ENCODE measurements around the gene MTPN.

The MTPN gene

GRCh38 chr7:135981958-135982646 lies 4.9 kb upstream of the MTPN start:
- no peak for DNase-seq

DNA sequence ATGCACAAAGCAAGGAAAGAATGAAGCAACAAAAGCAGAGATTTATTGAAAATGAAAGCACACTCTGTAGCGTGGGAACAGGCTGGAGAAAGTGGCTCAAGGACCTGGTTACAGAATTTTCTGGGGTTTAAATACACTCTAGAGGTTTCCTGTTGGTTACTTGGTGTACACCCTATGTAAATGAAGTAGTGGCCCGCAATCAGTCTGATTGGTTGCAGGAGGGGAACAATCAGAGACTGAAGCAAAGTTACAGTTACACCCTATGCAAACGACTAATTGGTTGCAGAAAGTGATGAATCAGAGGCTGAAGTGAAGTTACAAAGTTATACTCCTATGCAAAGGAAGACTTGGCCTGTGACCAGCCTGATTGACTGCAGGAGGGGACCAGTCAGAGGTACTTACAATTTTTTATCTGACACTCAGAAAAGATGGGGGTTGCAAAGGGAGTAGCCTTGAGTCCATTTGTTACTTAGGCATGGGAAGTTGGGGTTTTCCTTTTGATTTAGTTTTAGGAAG lies 3.6 kb upstream of the MTPN start:
- DNase-seq, result no peak

- no peak for DNase-seq
Observed at GRCh38 chr7:135980012-135980551, 2.9 kb upstream of the MTPN start.

- DNase-seq, result no peak
Observed at GRCh38 chr7:135979471-135980011, 2.4 kb upstream of the MTPN start.

DNA sequence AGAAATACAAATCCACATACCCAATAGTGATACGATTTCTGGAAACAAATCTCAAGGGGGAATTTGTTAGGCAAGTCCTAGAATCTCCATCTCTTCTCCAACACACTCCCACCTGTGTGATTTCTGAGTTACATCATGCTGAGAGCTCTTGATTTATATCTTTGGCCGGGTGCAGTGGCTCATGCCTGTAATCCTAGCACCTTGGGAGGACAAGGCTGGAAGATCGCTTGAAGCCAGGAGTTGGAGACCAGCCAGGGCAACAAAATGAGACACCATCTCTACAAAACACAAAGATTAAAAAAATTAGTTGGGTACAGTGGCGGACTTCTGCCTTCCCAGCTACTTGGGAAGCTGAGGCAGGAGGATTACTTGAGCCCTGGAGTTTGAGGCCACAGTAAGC lies 1.5 kb upstream of the MTPN start:
- DNase-seq, result no peak

DNA sequence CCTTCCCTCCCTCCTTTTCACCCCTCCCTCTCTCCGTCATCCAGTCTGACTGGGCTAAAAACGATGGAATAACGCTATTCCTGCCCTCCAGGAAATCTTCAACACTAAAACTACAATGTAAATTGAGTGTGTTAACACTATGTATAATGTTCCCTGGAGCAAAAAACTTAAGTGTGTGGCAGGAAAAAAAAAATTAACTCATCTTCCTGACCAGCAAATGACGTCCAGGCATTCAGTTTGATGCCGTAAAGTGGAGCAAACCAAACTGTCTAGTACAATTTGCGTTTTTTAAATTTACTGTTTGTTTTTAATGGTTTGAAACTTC lies 545 bp upstream of the MTPN start:
- no peak for DNase-seq

DNA sequence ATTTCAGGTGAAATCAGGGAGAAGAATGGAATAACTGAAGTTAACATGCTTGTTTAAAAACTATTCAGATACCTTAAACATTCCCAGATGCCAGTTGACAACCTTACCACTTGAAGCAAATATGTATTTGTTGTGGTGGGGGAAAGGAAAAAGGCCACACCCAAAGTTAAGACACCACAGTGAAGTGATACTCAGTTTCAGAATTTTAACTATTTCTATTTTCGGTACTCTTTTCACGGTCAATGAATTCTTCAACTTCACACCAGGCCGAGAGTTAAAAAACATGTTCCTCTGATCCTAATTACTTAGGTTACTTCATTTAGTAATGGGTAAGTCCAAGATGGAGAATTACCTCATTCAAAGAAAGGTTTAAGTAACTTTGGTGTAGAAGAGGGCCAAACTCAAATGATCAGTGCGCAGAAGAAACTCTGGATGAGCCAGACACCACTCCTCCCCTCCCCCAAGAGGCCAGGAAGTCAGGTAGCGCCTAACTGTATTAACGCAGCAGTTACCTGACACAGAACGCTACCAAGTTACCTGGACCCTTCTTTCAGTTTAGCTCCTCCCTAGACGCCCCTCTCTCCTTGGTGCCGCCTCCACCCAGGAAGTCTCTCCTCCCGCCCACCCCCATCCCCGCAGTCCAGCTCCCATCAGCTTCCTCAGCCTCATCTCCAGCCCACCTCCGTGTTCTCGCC lies 700 bp downstream of the MTPN start:
- peak; percentile 20 for DNase-seq

DNA sequence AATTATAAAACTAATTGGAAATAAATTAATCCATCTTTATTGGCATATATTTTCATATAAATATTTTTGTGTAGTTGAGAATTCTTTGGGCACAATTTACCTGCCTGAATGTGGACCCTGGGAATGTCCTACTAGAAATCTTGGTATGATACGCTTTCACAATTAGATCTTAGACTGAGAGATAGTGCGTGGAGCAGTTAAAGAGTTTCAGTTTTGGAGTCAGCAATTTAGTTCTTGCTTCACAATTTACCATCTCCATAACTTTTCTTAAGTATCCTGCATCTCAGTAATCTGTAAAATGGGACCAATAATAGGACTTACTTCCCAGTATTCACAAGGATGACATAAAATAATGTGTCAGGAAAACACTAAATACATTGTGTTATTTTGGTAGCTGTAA lies 2.0 kb downstream of the MTPN start:
- no peak for DNase-seq

GRCh38 chr7:135974667-135975066 lies 2.5 kb downstream of the MTPN start:
- DNase-seq, result no peak

- no peak for DNase-seq
Observed at GRCh38 chr7:135971366-135971725, 5.8 kb downstream of the MTPN start.

DNA sequence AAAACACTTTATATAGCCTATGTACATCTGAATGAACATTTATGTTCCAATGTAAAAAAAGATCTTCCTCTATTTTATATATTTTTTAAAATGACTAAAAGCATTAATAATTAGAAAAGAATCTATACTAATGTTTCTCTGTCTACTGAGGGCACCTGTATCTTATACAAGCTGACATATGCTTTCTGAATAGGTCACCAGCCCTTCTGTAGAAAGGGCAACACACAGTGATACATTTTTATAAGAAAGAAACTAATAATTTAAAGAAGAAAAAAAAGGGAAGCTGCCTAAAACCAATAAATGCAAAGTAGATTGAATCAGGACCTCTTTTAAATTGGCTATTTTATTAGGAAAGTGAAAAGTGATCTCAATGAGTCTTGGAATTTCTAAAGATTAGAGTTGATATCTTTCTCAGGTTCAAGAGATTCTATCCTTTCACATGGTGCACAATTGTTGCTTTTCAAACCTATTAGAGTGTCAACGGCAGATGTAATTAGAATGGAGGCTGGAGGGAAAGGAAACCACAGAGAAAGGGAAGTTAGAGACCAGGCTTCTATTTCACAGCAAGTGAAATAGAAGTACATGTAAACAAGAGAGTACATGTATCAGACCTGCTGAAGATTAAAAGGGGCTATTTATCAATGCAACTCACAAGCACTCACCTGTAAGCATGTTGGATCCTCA lies 6.3 kb downstream of the MTPN start:
- no peak for DNase-seq

DNA sequence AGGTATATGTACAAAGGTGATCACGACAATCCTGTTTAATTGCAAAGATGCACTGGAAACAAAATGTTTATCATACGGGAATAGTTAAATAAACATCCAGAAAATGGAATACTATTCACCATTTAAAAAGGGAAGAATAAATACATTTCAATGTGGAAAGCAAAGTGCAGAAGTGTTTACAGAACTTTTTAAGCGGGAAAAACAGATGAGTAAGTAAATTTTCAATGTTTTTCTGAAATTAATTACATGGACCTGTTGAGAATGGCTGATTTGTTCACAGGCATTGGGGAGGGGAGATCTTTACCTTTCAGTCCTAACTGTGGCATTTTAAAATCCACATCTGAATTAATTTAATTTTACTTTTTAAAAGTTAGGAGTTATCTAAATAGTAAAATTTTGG lies 7.1 kb downstream of the MTPN start:
- no peak for DNase-seq

DNA sequence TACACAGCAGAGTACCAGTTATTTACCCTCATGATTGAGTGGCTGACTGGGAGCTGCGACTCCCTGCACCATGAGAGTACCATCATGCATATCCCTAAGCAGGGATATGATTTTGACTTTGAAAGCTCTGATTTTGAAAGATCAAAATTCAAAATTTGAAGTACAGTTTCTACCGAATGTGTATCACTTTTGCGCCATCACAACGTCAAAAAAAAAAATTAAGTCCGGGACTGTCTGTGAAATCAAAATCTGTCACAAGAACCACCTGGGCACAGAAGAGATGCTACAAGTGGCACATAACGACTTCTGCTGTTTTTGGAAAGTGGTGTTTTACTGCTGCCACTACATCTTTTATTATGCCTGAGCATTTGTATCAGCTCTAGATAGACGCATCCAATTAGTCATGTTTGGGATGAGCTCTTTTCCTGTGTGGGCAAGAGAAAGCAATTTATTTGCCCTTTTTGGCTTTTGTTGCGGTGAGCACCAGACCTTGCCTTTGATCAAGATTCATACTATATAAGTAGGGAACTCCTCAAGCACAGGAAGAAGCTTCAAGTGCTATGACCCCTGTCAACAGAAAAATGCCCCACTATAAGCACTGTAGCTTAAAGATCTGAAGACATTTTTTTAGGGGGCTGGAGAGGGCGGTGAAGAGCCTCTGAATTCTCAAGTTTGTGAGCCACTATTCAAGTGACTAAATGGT lies 10.7 kb downstream of the MTPN start:
- DNase-seq, result no peak

- no peak for DNase-seq
Observed at GRCh38 chr7:135965602-135966001, 11.6 kb downstream of the MTPN start.

- no peak for DNase-seq
Observed at GRCh38 chr7:135964791-135965190, 12.4 kb downstream of the MTPN start.

- no peak for DNase-seq
Observed at GRCh38 chr7:135964274-135964673, 12.9 kb downstream of the MTPN start.

DNA sequence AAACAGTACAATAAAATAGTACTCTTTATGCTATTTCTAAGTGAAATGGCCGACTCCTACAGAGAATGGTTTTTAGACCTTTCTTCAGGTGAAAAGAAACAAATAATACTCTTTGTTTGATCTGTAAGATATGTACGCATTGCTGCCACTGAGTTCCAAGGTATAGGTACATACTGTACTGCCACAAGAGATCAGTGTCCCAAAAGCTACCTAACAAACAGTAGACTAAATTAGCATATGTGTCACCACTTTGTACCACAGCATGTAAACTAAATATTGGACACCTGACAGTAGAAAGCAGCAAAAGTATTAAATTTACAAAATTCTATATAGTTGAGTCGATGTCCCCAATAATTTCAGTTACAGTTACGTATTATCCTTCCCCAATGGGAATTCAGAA lies 14.4 kb downstream of the MTPN start:
- DNase-seq, result no peak

DNA sequence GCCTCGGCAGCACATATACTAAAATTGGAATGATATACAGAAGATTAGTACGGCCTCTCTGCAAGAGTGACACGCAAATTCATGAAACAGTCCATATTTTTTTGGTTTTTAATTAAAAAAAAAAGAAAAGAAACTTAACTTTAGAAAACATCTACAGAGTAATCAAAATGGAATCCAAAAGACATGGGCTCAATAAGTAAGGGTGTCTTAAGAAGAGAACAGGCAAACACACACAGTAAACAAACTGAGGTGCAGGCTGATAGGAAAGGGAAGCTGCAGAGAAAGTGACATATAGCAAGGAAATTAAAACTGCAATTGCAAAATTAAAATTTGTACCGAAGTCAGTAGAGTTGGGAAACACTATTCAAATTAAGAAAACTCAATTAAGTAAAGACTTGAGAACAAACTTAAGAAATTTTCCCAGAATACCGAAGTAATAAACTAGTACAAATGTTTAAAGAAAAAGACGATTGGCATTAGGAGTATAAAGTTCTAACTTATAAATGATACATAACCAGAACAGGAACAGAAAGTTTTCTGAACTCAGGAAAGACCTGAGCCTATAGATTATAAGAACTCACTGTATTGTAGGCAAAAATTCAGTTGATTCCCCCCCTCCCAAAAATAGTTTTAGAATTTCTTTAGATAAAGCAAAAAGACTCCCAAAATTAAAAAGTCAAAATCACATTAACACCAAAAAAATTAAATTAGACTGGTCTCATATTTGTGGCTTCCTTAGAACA lies 16.3 kb downstream of the MTPN start:
- DNase-seq, result no peak

- no peak for DNase-seq
Observed at GRCh38 chr7:135959646-135960363, 17.4 kb downstream of the MTPN start.

DNA sequence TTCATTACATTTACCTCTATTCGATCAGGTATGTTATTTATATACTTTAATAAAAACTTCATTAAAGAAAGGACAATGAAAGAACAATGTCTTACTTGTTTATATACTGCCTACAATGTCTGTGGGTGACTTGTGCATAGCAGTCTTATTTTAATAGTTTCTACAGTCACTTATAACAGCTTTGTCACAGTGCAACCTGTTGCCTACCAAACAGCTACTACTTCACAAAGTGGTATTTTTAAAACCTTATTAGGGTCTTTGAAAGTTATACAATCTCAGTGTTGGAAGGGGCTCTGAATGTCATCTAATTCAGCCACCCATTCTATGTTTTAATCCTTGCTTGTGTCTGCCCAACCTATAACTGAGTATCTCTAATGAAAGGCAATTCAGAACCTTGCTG lies 19.0 kb downstream of the MTPN start:
- no peak for DNase-seq

DNA sequence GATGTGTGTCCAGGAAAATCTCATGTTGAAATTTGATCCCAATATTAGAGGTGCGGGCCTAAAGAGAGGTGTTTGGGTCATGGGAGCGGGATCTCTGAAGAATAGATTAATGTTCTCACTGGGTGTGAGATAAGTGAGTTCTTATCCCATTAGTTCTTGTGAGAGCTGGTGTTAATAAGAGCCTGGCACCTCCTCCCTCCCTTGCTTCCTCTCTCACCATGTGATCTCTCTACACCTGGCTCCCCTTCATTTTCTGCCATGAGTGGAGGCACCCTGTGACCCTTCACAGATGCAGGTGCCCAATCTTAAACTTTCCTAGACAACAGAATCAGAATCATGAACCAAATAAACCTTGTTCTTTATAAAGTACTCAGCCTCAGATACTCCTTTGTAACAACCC lies 19.5 kb downstream of the MTPN start:
- DNase-seq, result no peak

DNA sequence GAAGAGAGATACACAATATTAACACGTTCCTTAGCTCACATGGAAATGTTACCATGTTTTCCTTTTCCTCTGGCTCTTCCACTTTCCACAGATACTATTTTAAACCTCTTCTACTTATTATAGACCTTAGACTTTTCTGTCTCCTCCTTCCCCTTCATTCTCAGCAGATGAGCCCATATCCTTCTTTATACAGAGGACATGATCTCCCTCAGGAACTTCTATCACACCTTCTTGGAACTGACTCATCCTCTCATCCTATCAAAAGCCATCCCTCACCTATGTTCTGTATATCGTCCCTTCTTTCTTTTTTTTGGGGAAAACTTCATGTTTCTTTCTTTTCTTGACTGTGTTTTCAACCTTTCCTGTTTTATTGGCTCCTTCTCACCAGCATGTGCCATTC lies 20.8 kb downstream of the MTPN start:
- no peak for DNase-seq
